Right lobe of liver (tissue), 6 donors: ENCODE measurements around the gene TEPSIN. TPM values are rescaled to one million over a fixed set of nuclear protein-coding genes. Genes with fewer than 3 reads are reported as not detected.

Experiments
- ATAC-seq, 4 donors: fragments of 200-7000 bp; cut with Tn5 transposase; one replicate each; pipeline ENCODE4 v1.9.1; 2020; ENCODE audit warnings: mild to moderate bottlenecking in 4 of 4, moderate library complexity in 4 of 4
- DNase-seq, 3 donors: peaks; one replicate each; pipeline ENCODE4 v3.0.0-alpha.2; 2020
- H3K27ac ChIP-seq, 3 donors: fragments of 200-600 bp; one replicate each; pipeline ENCODE4 v1.8.0; 2022
- H3K27me3 ChIP-seq, 2 donors: fragments of 200-600 bp; one replicate each; pipeline ENCODE4 v1.8.0; 2022
- H3K36me3 ChIP-seq, 4 donors: fragments of 200-600 bp; sonication (generic) in 1 of 4; one replicate each; pipeline versions ENCODE4 v1.5.1 to v1.8.0; 2017 to 2022; ENCODE audit warnings: control low read depth in 1 of 4
- H3K4me1 ChIP-seq, 4 donors: fragments of 200-600 bp; sonication (generic) in 1 of 4; one replicate each; pipeline versions ENCODE4 v1.5.1 to v1.8.0; 2017 to 2022; ENCODE audit warnings: control low read depth in 1 of 4
- H3K4me3 ChIP-seq, 3 donors: fragments of 200-600 bp; one replicate each; pipeline ENCODE4 v1.8.0; 2022
- H3K9me3 ChIP-seq, 4 donors: fragments of 200-600 bp; sonication (generic) in 1 of 4; one replicate each; pipeline versions ENCODE4 v1.5.1 to v1.8.0; 2017 to 2022; ENCODE audit warnings: control low read depth in 1 of 4
- POLR2A ChIP-seq: fragments of 450-650 bp; IDR thresholded peaks from one replicate; pipeline ENCODE4 v1.6.1; 2017; ENCODE audit warnings: antibody characterized with exemption, mild to moderate bottlenecking
- WGBS: methylation state at CpG from one replicate; pipeline ENCODE4 v1.1.6; 2018; ENCODE audit warnings: low coverage, low lambda C conversion rate; ENCODE audit not compliant: insufficient coverage; ENCODE audit errors: missing lambda C conversion rate; 5-methylcytosine and 5-hydroxymethylcytosine counted together
- intact Hi-C, 2 donors: fragments of 100-400 bp; cut with DNase I; formaldehyde crosslinking; loops; one replicate each; pipeline versions ENCODE4 v1.11.2 to v1.14.1; 2022
- total RNA-seq, 6 experiments: library from RNA; depleted of rRNA in 2 of 6; stranded (reverse); fragments of >200 nt in 2 of 6; fragmentation: NEBNext Ultra II Directional in 3 of 6; extraction: Animal tissue kit (Norgen Biotek cat#: 25700) in 3 of 6; gene quantifications; one replicate each; pipeline versions ENCODE4 v1.1.0 to v1.2.4, GENCODE V29; 2016 to 2023
- TF ChIP-seq, protein P1 (sequence below), 4 donors: fragments of 200-600 bp in 3 of 4; fragments of 450-650 bp in 1 of 4; IDR thresholded peaks; one replicate each; pipeline versions ENCODE4 v1.5.1 to v1.8.0; 2016 to 2022; ENCODE audit warnings: antibody characterized with exemption in 4 of 4, mild to moderate bottlenecking in 2 of 4
- donor health status: DM: no; HTN: yes; CAD: no.
- donor health status: DM: no; HTN: no; CAD: no.
- donor health status: DM: no; HTN: no; CAD: no.
- donor health status: DM: no; HTN: yes; CAD: no.
- donor health status: DM: no; HTN: yes; CAD: no.

The TEPSIN gene
- total RNA-seq, 6 experiments from 2014 or later = 11.9 to 27.6 (median 18.1) TPM

DNA sequence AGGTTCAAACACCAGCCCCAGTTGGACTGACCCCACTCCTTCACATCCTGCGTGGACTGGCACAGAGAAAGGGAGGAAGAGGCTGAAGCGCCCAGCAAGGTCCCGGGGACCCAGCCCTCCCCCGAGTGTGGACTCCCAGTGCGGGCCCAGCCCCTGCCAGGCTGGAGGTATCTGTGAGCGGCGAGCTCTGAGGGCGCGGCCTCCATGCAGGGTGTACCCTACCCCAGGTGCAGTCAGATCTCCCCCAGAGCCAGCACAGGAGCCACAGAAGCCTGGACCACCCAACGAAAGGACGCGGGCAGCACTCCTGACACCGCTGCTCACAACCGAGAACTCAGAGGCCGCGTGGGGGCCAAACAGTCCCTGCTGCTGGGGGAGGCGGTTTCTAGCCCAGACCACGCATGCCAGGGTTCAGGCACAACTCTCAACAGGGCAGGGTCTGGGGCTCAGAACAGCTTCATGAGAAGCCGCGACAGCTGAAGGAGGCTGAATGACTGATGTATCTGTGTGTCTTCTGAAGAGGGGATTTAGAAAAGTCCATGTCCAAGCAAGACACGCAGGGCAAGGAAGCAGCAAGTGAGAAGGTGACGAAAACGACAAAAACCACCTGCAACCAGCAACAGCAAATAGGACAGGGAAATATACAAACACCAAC, 47.8 kb upstream of the TEPSIN start:
- peaks cover 0 to 7% (median 2%) of the 10 kb centered on the region in 4 donors for H3K4me1 ChIP-seq
- intact Hi-C loops = loop anchor here in 1 of 2 donors (10.0 kb wide), 1 partner anchor 198 kb away; no protein-coding TSS in a partner anchor
- peaks cover 0 to 53% (median 17%) of the 10 kb centered on the region in 4 donors for H3K36me3 ChIP-seq
- TF ChIP-seq POLR2A = no peak
- TF ChIP-seq, protein P1, sequence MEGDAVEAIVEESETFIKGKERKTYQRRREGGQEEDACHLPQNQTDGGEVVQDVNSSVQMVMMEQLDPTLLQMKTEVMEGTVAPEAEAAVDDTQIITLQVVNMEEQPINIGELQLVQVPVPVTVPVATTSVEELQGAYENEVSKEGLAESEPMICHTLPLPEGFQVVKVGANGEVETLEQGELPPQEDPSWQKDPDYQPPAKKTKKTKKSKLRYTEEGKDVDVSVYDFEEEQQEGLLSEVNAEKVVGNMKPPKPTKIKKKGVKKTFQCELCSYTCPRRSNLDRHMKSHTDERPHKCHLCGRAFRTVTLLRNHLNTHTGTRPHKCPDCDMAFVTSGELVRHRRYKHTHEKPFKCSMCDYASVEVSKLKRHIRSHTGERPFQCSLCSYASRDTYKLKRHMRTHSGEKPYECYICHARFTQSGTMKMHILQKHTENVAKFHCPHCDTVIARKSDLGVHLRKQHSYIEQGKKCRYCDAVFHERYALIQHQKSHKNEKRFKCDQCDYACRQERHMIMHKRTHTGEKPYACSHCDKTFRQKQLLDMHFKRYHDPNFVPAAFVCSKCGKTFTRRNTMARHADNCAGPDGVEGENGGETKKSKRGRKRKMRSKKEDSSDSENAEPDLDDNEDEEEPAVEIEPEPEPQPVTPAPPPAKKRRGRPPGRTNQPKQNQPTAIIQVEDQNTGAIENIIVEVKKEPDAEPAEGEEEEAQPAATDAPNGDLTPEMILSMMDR (IDR thresholded peaks at IDR 0.05) = no peak
- H3K4me3 ChIP-seq = no peak overlapping the region
- H3K27me3 ChIP-seq = no peaks in the 10 kb centered on the region
- peak overlapping the region in 2 of 3 donors; percentile 59 to 80 for H3K27ac ChIP-seq
- H3K9me3 ChIP-seq = no peaks in the 10 kb centered on the region
- DNase-seq (no peak), ATAC-seq (no peak)
- WGBS = 84% methylated on average over 6 of the region's 23 CpGs

DNA sequence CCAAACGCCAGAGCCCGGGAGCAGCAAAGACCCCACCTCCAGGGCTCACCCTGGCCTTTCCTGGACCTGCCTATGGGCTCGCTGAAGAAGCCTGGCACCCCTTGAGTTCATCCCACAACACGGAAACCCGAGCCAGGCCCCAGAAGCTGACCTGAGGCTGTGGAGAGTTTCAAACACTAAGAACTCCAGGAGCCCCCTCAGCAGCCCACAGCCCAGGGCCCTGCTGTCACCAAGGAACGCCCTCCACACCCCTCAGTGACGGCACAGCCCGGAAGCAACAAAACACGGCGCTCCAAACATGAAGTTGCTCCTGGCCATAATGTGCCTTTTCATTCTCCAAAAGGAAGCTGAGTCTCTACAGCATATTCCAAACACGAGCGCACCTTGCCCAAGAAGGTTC, 47.0 kb upstream of the TEPSIN start:
- 36% methylated on average over 10 of the region's 12 CpGs for WGBS
- intact Hi-C loops = loop anchor here in 1 of 2 donors (10.0 kb wide), 1 partner anchor 199 kb away; no protein-coding TSS in a partner anchor
- H3K9me3 ChIP-seq = no peaks in the 10 kb centered on the region
- H3K4me3 ChIP-seq = peak overlapping the region in 1 of 3 donors; percentile 24
- peak in 2 of 4 donors; percentile 6 for ATAC-seq
- no peaks in the 10 kb centered on the region for H3K4me1 ChIP-seq
- H3K27me3 ChIP-seq = no peaks in the 10 kb centered on the region
- no peak for DNase-seq
- H3K27ac ChIP-seq = peak overlapping the region; percentile 31 to 80 (median 59)
- TF ChIP-seq, protein P1 (IDR thresholded peaks at IDR 0.05) = no peak
- no peak for TF ChIP-seq POLR2A
- H3K36me3 ChIP-seq = peaks cover 0 to 56% (median 17%) of the 10 kb centered on the region in 4 donors

DNA sequence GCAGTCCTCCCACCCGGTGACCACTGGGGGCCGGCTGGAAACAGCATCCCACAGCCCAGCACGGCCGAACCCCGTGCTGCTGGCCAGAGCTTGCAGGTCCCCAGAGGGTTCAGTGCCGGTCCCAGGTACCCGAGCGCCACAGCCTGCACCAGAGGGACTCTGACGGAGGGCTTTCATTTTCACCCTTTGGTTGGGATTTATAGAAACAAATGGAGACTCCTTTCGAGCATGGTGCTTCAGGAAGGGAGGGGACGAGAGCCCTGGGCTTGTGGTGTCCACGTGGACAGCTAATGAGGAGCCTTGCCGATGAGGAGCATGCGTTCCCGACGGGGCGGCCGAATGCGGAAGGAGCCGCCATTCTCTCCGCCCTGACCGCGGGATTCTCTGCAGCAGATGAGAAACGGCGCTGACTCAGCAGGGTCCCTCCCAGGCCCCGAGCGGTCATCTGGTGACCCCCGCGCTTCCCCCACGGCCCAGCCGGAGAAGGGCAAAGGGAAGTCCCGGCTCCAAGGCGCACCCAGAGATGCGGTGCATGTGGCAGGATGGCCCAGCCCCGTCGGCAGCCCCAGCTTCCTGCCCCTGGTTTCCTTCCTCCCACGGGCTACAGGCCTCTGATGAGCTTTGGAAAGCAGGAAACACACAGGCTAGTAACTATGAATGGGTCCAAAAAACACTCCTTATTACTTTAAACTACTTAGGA, 46.5 kb upstream of the TEPSIN start:
- intact Hi-C loops = loop anchor here in 1 of 2 donors (10.0 kb wide), 1 partner anchor 199 kb away; no protein-coding TSS in a partner anchor
- H3K36me3 ChIP-seq = peaks cover 0 to 60% (median 17%) of the 10 kb centered on the region in 4 donors
- peak; percentile 76 to 89 (median 85) for DNase-seq

DNA sequence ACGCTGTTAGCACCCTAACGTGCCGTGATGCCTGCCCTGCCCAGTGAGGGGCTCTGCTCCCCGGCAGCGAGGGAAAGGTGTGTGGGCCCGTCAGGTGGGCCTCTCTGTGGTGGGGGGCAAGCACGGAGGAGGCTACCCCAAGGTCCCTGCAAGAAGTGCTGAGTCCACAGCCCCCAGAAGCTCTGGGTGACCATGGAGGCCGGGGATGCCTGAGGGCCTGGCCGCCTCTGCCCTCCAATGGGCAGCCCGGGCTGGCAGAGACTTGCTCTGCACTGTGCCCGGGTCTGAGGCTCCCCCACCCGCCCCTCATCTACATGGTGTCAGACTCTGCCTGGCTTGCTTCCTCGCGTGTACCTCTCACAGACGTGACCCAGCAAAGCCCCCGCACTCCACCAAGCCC, 44.0 kb upstream of the TEPSIN start:
- H3K4me3 ChIP-seq = no peak overlapping the region
- H3K27me3 ChIP-seq = no peaks in the 10 kb centered on the region
- intact Hi-C loops = loop anchor here in 1 of 2 donors (10.0 kb wide), 1 partner anchor 202 kb away; no protein-coding TSS in a partner anchor
- no peak for DNase-seq
- TF ChIP-seq, protein P1 (IDR thresholded peaks at IDR 0.05) = no peak
- no peak for TF ChIP-seq POLR2A
- no CpG with 5 or more reads among the region's 16 CpGs for WGBS
- H3K4me1 ChIP-seq = no peaks in the 10 kb centered on the region
- no peak for ATAC-seq
- no peak overlapping the region for H3K27ac ChIP-seq
- H3K9me3 ChIP-seq = no peaks in the 10 kb centered on the region
- H3K36me3 ChIP-seq = peaks cover 0 to 59% (median 21%) of the 10 kb centered on the region in 4 donors

More for the DNA sequence above, 46.5 kb upstream of the TEPSIN start:
- peak; percentile 80 to 88 (median 81) for ATAC-seq
- TF ChIP-seq POLR2A = no peak
- TF ChIP-seq, protein P1 (IDR thresholded peaks at IDR 0.05) = no peak
- H3K4me3 ChIP-seq = peak overlapping the region in 2 of 3 donors; percentile 5 to 24
- peak overlapping the region; percentile 31 to 80 (median 59) for H3K27ac ChIP-seq
- no peaks in the 10 kb centered on the region for H3K9me3 ChIP-seq
- no peaks in the 10 kb centered on the region for H3K27me3 ChIP-seq
- no peaks in the 10 kb centered on the region for H3K4me1 ChIP-seq
- WGBS = 20% methylated on average over 1 of the region's 37 CpGs
